Head of caudate nucleus (tissue), 42 donors: ENCODE results near the gene PIANP.

Source experiments
- DNase-seq, 42 donors: peaks; one replicate each; pipeline versions ENCODE4 v3.0.0 to v3.0.0-alpha.2; 2020 to 2021; ENCODE audit warnings: mixed read lengths in 7 of 42
- intact Hi-C: fragments of 100-400 bp; cut with DNase I; formaldehyde crosslinking; loops from one replicate; pipeline ENCODE4 v1.15.0; 2022

Gene PIANP

GRCh38 chr12:6644903-6645302, 55.7 kb downstream of the PIANP start:
- peak in 37 of 42 donors; percentile 26 to 79 (median 56) for DNase-seq
- intact Hi-C loops, result no loop called here

GRCh38 chr12:6644257-6644596, 56.4 kb downstream of the PIANP start:
- intact Hi-C loops, result no loop called here

More at GRCh38 chr12:6644257-6644596, 56.4 kb downstream of the PIANP start:
- peak in 5 of 42 donors; percentile 15 to 28 (median 17) for DNase-seq
